COLO668 (cell line): ENCODE results near the gene SIPA1.
A peak's percentile ranks its signal among the peaks of the same experiment; 100 is the strongest.

Experiments
- DNase-seq: peaks from one replicate; lab custom pipeline; 2025; ENCODE audit not compliant: unreplicated experiment; lab: John Stamatoyannopoulos, UW

The SIPA1 gene

GRCh38 chr11:65642014-65642671, 4.2 kb downstream of the SIPA1 start:
- no peak for DNase-seq

- DNase-seq, result no peak
Observed at GRCh38 chr11:65643971-65644370, 6.1 kb downstream of the SIPA1 start.

GRCh38 chr11:65644837-65645236, 6.9 kb downstream of the SIPA1 start:
- no peak for DNase-seq

GRCh38 chr11:65645710-65646109, 7.8 kb downstream of the SIPA1 start:
- DNase-seq, result no peak

GRCh38 chr11:65646288-65646957, 8.5 kb downstream of the SIPA1 start:
- no peak for DNase-seq

GRCh38 chr11:65646958-65647701, 9.2 kb downstream of the SIPA1 start:
- DNase-seq, result peak; percentile 54

GRCh38 chr11:65648997-65649493, 11.1 kb downstream of the SIPA1 start:
- no peak for DNase-seq

GRCh38 chr11:65649656-65650546, 12.0 kb downstream of the SIPA1 start:
- DNase-seq, result no peak

- no peak for DNase-seq
Observed at GRCh38 chr11:65650547-65651338, 12.8 kb downstream of the SIPA1 start.

GRCh38 chr11:65651339-65651588, 13.4 kb downstream of the SIPA1 start:
- DNase-seq, result no peak

- DNase-seq, result peak; percentile 46
Observed at GRCh38 chr11:65651589-65652510, 13.9 kb downstream of the SIPA1 start.

GRCh38 chr11:65652511-65653228, 14.8 kb downstream of the SIPA1 start:
- peak; percentile 94 for DNase-seq

- no peak for DNase-seq
Observed at GRCh38 chr11:65653229-65654225, 15.6 kb downstream of the SIPA1 start.

- no peak for DNase-seq
Observed at GRCh38 chr11:65654375-65655349, 16.8 kb downstream of the SIPA1 start.

GRCh38 chr11:65655570-65656332, 17.9 kb downstream of the SIPA1 start:
- no peak for DNase-seq

GRCh38 chr11:65657426-65657825, 19.5 kb downstream of the SIPA1 start:
- DNase-seq, result no peak
